Keratinocyte (primary cell): ENCODE measurements around the gene BSDC1. TPM values are rescaled to one million over a fixed set of nuclear protein-coding genes. Genes with fewer than 3 reads are reported as not detected.

Experiments
- DNase-seq: peaks from one replicate; pipeline ENCODE4 v3.0.0-alpha.2; 2011; ENCODE audit warnings: low read depth, missing footprints, low spot score
- FAIRE-seq: peaks from 2 replicates; lab custom pipeline; 2011; peaks lifted over from hg19 to GRCh38; lab: Jason Lieb, UNC
- H2AFZ ChIP-seq: 2 replicates; pipeline ENCODE4 v1.6.0; 2012; ENCODE audit warnings: low read length, control low read depth, inconsistent platforms; ENCODE audit not compliant: control insufficient read depth
- H3K27ac ChIP-seq: 2 replicates; pipeline ENCODE4 v1.5.1; 2011; ENCODE audit warnings: low read length; ENCODE audit not compliant: control insufficient read depth, insufficient read depth
- H3K27me3 ChIP-seq: 3 replicates; pipeline ENCODE4 v1.6.0; 2011; ENCODE audit warnings: low read length; ENCODE audit not compliant: control insufficient read depth, insufficient read depth; ENCODE audit errors: extremely low read depth
- H3K36me3 ChIP-seq, 2 experiments: 2 replicates in 1 of 2; 3 replicates in 1 of 2; pipeline ENCODE4 v1.5.1; 2011; ENCODE audit warnings: low read length in 2 of 2, mild to moderate bottlenecking in 1 of 2; ENCODE audit not compliant: control insufficient read depth in 2 of 2, insufficient read depth in 2 of 2; ENCODE audit errors: extremely low read depth in 1 of 2
- H3K4me1 ChIP-seq: 3 replicates; pipeline ENCODE4 v1.5.1; 2011; ENCODE audit warnings: low read length; ENCODE audit not compliant: control insufficient read depth, insufficient read depth; ENCODE audit errors: extremely low read depth
- H3K4me2 ChIP-seq: 3 replicates; pipeline ENCODE4 v1.6.0; 2011; ENCODE audit warnings: low read depth, low read length; ENCODE audit not compliant: control insufficient read depth, insufficient read depth; ENCODE audit errors: extremely low read depth
- H3K4me3 ChIP-seq, 3 experiments: fragments of 200-600 bp in 1 of 3; sonication (generic) in 1 of 3; 2 replicates in 2 of 3; 3 replicates in 1 of 3; pipeline ENCODE4 v1.5.1; 2011 to 2016; ENCODE audit warnings: low read length in 3 of 3, mild to moderate bottlenecking in 3 of 3, control low read depth in 2 of 3, inconsistent platforms in 1 of 3, low read depth in 1 of 3, mixed read lengths in 1 of 3, mixed run types in 1 of 3, moderate library complexity in 1 of 3; ENCODE audit not compliant: control insufficient read depth in 2 of 3, insufficient read depth in 2 of 3; ENCODE audit errors: extremely low read depth in 1 of 3
- H3K79me2 ChIP-seq: 2 replicates; pipeline ENCODE4 v1.6.0; 2012; ENCODE audit warnings: low read length; ENCODE audit not compliant: control insufficient read depth, insufficient read depth
- H3K9ac ChIP-seq: 3 replicates; pipeline ENCODE4 v1.6.0; 2011; ENCODE audit warnings: low read length; ENCODE audit not compliant: control insufficient read depth, insufficient read depth; ENCODE audit errors: extremely low read depth
- H3K9me1 ChIP-seq: 3 replicates; pipeline ENCODE4 v1.6.0; 2011; ENCODE audit warnings: low read length; ENCODE audit not compliant: control insufficient read depth, insufficient read depth; ENCODE audit errors: extremely low read depth
- H3K9me3 ChIP-seq: 2 replicates; pipeline ENCODE4 v1.5.1; 2012; ENCODE audit warnings: low read depth, low read length; ENCODE audit not compliant: control insufficient read depth
- H4K20me1 ChIP-seq: 3 replicates; pipeline ENCODE4 v1.6.0; 2011; ENCODE audit warnings: low read length; ENCODE audit not compliant: control insufficient read depth, insufficient read depth; ENCODE audit errors: extremely low read depth
- EZH2 ChIP-seq: IDR thresholded peaks from one replicate; pipeline ENCODE4 v1.6.1; 2012; ENCODE audit warnings: inconsistent platforms, mild to moderate bottlenecking, low read length, moderate library complexity
- dilution Hi-C: fragments of 300-500 bp; cut with MboI; formaldehyde crosslinking; loops from one replicate; pipeline ENCODE4 v1.7.0; 2020; ENCODE audit warnings: low sequenced_read_pairs; ENCODE audit not compliant: extremely low pct_ligation_motif_present
- polyA plus RNA-seq, 5 experiments: library from polyadenylated mRNA; depleted of rRNA in 3 of 5; stranded (reverse) in 3 of 5; stranded (forward) in 1 of 5; unstranded in 1 of 5; fragments of >200 nt; gene quantifications; 1 replicate in 1 of 5; 2 replicates in 3 of 5; 3 replicates in 1 of 5; pipeline versions ENCODE4 v1.2.1 to v1.2.3, GENCODE V29; 2011 to 2012; ENCODE audit warnings: missing spikeins in 2 of 5, low read depth in 1 of 5, low replicate concordance in 1 of 5
- TF ChIP-seq, protein P1 (sequence below), 3 experiments: IDR thresholded peaks in 1 of 3; conservative IDR thresholded peaks in 1 of 3; optimal IDR thresholded peaks in 1 of 3; 2 replicates in 2 of 3; 3 replicates in 1 of 3; pipeline versions ENCODE3 to v1.5.1; 2011; ENCODE audit warnings: low read length in 3 of 3, mild to moderate bottlenecking in 3 of 3, moderate library complexity in 2 of 3, control low read depth in 1 of 3, inconsistent platforms in 1 of 3; ENCODE audit not compliant: insufficient read depth in 2 of 3; ENCODE audit errors: extremely low read depth in 1 of 3

BSDC1 gene
- polyA plus RNA-seq, 1 donor (not counting 4 experiments of a cell fraction or from before 2014, with no cell fraction given), result 38.1 TPM

DNA sequence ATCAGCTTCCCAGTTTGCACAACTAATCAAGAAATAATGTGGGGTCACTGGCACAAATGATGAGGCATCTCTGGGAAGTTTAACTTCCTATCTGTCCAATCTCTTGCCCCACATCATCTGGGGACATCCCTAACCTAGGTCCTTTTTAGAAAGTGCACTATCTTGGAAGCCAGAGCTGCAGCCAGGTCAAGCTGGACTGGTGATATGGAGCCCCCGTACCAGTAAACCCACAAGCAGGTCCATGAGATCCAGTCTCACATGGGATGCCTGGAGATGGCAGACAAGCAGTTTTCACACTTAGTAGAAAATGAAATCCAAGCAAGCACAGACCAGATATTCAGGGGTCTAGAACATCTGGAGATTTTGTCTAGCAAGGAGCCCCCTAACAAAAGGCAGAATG lies 27.5 kb upstream of the BSDC1 start:
- dilution Hi-C loops, result no loop called here
- TF ChIP-seq EZH2, result no peak
- TF ChIP-seq, protein P1, sequence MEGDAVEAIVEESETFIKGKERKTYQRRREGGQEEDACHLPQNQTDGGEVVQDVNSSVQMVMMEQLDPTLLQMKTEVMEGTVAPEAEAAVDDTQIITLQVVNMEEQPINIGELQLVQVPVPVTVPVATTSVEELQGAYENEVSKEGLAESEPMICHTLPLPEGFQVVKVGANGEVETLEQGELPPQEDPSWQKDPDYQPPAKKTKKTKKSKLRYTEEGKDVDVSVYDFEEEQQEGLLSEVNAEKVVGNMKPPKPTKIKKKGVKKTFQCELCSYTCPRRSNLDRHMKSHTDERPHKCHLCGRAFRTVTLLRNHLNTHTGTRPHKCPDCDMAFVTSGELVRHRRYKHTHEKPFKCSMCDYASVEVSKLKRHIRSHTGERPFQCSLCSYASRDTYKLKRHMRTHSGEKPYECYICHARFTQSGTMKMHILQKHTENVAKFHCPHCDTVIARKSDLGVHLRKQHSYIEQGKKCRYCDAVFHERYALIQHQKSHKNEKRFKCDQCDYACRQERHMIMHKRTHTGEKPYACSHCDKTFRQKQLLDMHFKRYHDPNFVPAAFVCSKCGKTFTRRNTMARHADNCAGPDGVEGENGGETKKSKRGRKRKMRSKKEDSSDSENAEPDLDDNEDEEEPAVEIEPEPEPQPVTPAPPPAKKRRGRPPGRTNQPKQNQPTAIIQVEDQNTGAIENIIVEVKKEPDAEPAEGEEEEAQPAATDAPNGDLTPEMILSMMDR (optimal IDR thresholded peaks at IDR 0.05 in 1 of 3, IDR thresholded peaks at IDR 0.05 in 1 of 3, conservative IDR thresholded peaks at IDR 0.05 in 1 of 3; ENCODE audit: extremely low read depth in 1 of 3, insufficient read depth in 2 of 3, low read length in 3 of 3), result no peak
- H3K79me2 ChIP-seq, result no peaks in the 10 kb centered on the region
- H3K4me3 ChIP-seq, result no peak overlapping the region
- no peak overlapping the region for H3K4me2 ChIP-seq
- H2AFZ ChIP-seq, result no peak overlapping the region
- no peaks in the 10 kb centered on the region for H3K36me3 ChIP-seq
- DNase-seq (no peak), FAIRE-seq (no peak)
- no peaks in the 10 kb centered on the region for H3K9me1 ChIP-seq
- no peaks in the 10 kb centered on the region for H3K9me3 ChIP-seq
- H3K4me1 ChIP-seq, result peaks cover 4% of the 10 kb centered on the region
- H4K20me1 ChIP-seq, result no peaks in the 10 kb centered on the region
- H3K27me3 ChIP-seq, result peaks cover 17% of the 10 kb centered on the region
- H3K9ac ChIP-seq, result no peak overlapping the region
- no peak overlapping the region for H3K27ac ChIP-seq

DNA sequence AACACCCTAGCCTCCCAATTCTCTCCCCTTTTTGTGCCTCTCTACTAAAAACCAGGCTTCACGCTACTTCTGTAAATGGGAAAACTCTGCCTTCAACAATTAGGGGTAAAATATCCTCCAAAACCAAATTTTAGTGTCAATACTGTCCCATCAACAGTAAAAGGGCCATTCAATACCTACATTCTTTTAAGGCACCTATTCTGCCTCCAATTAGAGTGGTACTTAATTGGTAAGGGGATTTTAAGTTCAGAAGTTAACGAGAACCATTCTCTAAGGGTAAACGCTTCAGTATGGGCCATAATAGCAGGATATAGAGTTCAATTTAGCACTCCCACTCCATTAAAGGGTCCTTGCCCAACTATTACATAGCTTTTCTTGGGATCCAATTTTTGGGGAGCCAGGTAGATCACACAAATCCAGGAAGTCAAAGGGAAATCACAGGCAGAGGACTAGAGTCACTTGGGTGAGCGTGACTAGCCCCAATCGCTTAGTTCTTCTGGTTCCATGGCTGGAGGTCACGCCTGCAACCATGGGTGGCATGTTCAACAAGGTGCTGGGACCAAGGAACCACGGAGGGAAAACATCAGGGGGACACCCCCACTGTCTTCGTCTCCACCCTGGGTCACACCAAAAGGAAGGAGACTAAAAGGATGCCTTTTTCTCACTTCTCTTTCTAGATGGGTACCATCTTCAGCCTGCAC lies 20.1 kb upstream of the BSDC1 start:
- H3K9me3 ChIP-seq, result peaks cover 2% of the 10 kb centered on the region
- no peak overlapping the region for H2AFZ ChIP-seq
- no peak overlapping the region for H3K4me2 ChIP-seq
- FAIRE-seq, result no peak
- no peaks in the 10 kb centered on the region for H3K36me3 ChIP-seq
- no peaks in the 10 kb centered on the region for H4K20me1 ChIP-seq
- no peaks in the 10 kb centered on the region for H3K4me1 ChIP-seq
- DNase-seq, result no peak
- H3K27me3 ChIP-seq, result peaks cover 5% of the 10 kb centered on the region
- no peak overlapping the region for H3K4me3 ChIP-seq
- H3K27ac ChIP-seq, result no peak overlapping the region
- H3K9me1 ChIP-seq, result no peaks in the 10 kb centered on the region
- dilution Hi-C loops, result no loop called here
- TF ChIP-seq, protein P1 (optimal IDR thresholded peaks at IDR 0.05 in 1 of 3, IDR thresholded peaks at IDR 0.05 in 1 of 3, conservative IDR thresholded peaks at IDR 0.05 in 1 of 3; ENCODE audit: extremely low read depth in 1 of 3, insufficient read depth in 2 of 3, low read length in 3 of 3), result no peak
- no peak for TF ChIP-seq EZH2
- no peaks in the 10 kb centered on the region for H3K79me2 ChIP-seq
- no peak overlapping the region for H3K9ac ChIP-seq
